CD4-positive, CD25-positive, alpha-beta regulatory T cell (primary cell): ENCODE data around the gene SERAC1. TPM values are rescaled to one million over a fixed set of nuclear protein-coding genes. Genes with fewer than 3 reads are reported as not detected.
"Not testable (repeated sequence)": the region's sequence is repeated elsewhere in the genome, so short reads cannot be mapped to it uniquely, and the experiment has no call there.

Source experiments
- ATAC-seq, 2 donors: fragments of 150-1000 bp; cut with Tn5 transposase; one replicate each; pipeline ENCODE4 v1.10.0; 2021; ENCODE audit warnings: low read depth in 2 of 2, moderate number of reproducible peaks in 2 of 2, moderate library complexity in 1 of 2
- DNase-seq, 3 donors: peaks; one replicate each; pipeline versions ENCODE4 v3.0.0 to v3.0.0-alpha.2; 2012 to 2022; ENCODE audit warnings: mixed read lengths in 1 of 3
- H3K27ac ChIP-seq: one replicate; pipeline ENCODE4 v1.7.0; 2013; ENCODE audit warnings: mild to moderate bottlenecking, low read length; ENCODE audit not compliant: insufficient read depth, poor library complexity, severe bottlenecking
- H3K27me3 ChIP-seq: one replicate; pipeline ENCODE4 v1.7.0; 2013; ENCODE audit warnings: low read length; ENCODE audit not compliant: control insufficient read depth, insufficient read depth
- H3K36me3 ChIP-seq: one replicate; pipeline ENCODE4 v1.7.0; 2013; ENCODE audit warnings: mild to moderate bottlenecking, low read length, moderate library complexity; ENCODE audit not compliant: control insufficient read depth, insufficient read depth
- H3K4me1 ChIP-seq: 2 replicates; pipeline ENCODE4 v1.7.0; 2013; ENCODE audit warnings: mild to moderate bottlenecking, low read length; ENCODE audit not compliant: insufficient read depth, control insufficient read depth, poor library complexity, severe bottlenecking
- H3K4me3 ChIP-seq: one replicate; pipeline ENCODE4 v1.7.0; 2013; ENCODE audit warnings: low read depth, mild to moderate bottlenecking, low read length, moderate library complexity
- H3K9me3 ChIP-seq, 2 experiments: 1 replicate in 1 of 2; 2 replicates in 1 of 2; pipeline ENCODE4 v1.7.0; 2013; ENCODE audit warnings: low read length in 2 of 2, mild to moderate bottlenecking in 1 of 2, moderate library complexity in 1 of 2; ENCODE audit not compliant: control insufficient read depth in 2 of 2
- H3K27ac Mint-ChIP-seq, 3 donors: one replicate each; pipeline ENCODE4 v1.8.0; 2020 to 2022; ENCODE audit warnings: mild to moderate bottlenecking in 3 of 3, mixed read lengths in 3 of 3, moderate library complexity in 2 of 3
- H3K27me3 Mint-ChIP-seq: one replicate; pipeline ENCODE4 v1.8.0; 2022; ENCODE audit warnings: mild to moderate bottlenecking, mixed read lengths
- H3K36me3 Mint-ChIP-seq: one replicate; pipeline ENCODE4 v1.8.0; 2020; ENCODE audit warnings: mixed read lengths
- H3K4me1 Mint-ChIP-seq, 4 donors: one replicate each; pipeline ENCODE4 v1.8.0; 2020 to 2022; ENCODE audit warnings: mixed read lengths in 4 of 4, mild to moderate bottlenecking in 1 of 4
- H3K4me3 Mint-ChIP-seq, 4 donors: one replicate each; pipeline ENCODE4 v1.8.0; 2020 to 2022; ENCODE audit warnings: mild to moderate bottlenecking in 4 of 4, mixed read lengths in 4 of 4, moderate library complexity in 3 of 4
- H3K9me3 Mint-ChIP-seq, 7 donors: one replicate each; pipeline ENCODE4 v1.8.0; 2020 to 2022; ENCODE audit warnings: mixed read lengths in 7 of 7, mild to moderate bottlenecking in 3 of 7, moderate library complexity in 2 of 7
- polyA plus RNA-seq, 4 donors: library from polyadenylated mRNA; unstranded; fragments of 300-500 nt; fragmentation: Illumina TruSeq; gene quantifications; one replicate each; pipeline ENCODE4 v1.2.3, GENCODE V29; 2021
- total RNA-seq: library from RNA; stranded (reverse); gene quantifications from one replicate; pipeline ENCODE4 v1.2.3, GENCODE V29; 2022

The SERAC1 gene
- total RNA-seq (4.8 TPM), polyA plus RNA-seq (1 to 10 TPM; 1.3 to 4.3 (median 2.3) TPM)

GRCh38 chr6:158168040-158168289 lies at the start of gene SERAC1:
Gene SERAC1 (minus strand): TSS chr6:158168262. CDS start chr6:158158363, 9,899 bp downstream.
- H3K27me3 Mint-ChIP-seq: no peaks in the 10 kb centered on the region
- Histone ChIP-seq H3K36me3 (peaks cover 2% of the 10 kb centered on the region), H3K4me1 (peaks cover 8% of the 10 kb centered on the region), H3K4me3 (peak within 1 kb of the TSS; percentile 95), H3K9me3 (no peaks in the 10 kb centered on the region), H3K27ac (peak within 1 kb of the TSS; percentile 95), H3K27me3 (no peaks in the 10 kb centered on the region)
- H3K4me3 Mint-ChIP-seq: peak within 1 kb of the TSS; percentile 93 to 96 (median 94)
- H3K9me3 Mint-ChIP-seq: peaks cover 0 to 2% (median 0%) of the 10 kb centered on the region in 7 donors
- no peak for DNase-seq
- H3K27ac Mint-ChIP-seq: peak within 1 kb of the TSS; percentile 97 to 98 (median 98)
- peaks cover 4 to 49% (median 33%) of the 10 kb centered on the region in 4 donors for H3K4me1 Mint-ChIP-seq
- H3K36me3 Mint-ChIP-seq: peaks cover 16% of the 10 kb centered on the region
- ATAC-seq: peak in 1 of 2 donors; percentile 19

DNA sequence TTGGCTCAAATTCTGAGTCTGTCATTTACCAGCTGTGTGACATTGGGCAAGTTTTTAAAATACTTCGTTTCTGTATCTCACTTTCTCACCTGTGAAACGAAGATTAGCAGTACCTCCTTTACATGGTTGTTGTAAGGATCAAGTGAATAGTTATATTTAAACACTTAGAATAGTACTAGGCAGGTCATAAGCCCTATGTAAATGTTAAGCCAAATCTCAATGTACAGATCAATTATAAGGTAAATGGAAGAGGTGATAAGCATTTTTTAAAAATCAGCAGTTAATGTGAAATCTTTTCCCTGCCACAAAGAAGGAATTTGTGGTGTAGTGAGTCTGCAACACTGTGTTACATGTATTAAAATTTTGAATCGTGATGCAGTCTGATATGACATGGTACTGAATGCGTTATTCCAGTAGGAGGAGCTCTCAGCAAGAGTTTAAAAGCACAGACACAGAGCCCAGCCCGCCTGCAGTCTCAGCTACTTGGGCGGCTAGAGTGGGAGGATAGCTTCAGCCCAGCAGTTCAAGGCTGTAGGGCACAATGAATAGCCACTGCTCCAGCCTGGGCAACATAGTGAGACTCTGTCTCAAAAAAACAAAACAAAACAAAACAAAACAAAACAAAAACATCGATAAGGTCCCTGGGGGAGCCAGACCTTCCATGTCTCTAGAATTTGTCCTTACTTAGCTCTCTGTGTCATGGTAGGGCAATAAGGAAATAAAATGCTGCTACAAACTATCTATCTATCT lies 46.0 kb upstream of the SERAC1 start:
- Mint-ChIP-seq H3K4me1 (peaks cover 0 to 12% (median 0%) of the 10 kb centered on the region in 4 donors), H3K9me3 (no peaks in the 10 kb centered on the region), H3K4me3 (no peak overlapping the region), H3K27ac (peak overlapping the region in 1 of 3 donors; percentile 48), H3K27me3 (no peaks in the 10 kb centered on the region), H3K36me3 (no peaks in the 10 kb centered on the region)
- H3K4me3 ChIP-seq: no peak overlapping the region
- no peaks in the 10 kb centered on the region for H3K9me3 ChIP-seq
- H3K27ac ChIP-seq: no peak overlapping the region
- H3K36me3 ChIP-seq: no peaks in the 10 kb centered on the region
- ATAC-seq (peak; percentile 93 to 96), DNase-seq (peak; percentile 11 to 86 (median 65))
- H3K27me3 ChIP-seq: no peaks in the 10 kb centered on the region
- H3K4me1 ChIP-seq: no peaks in the 10 kb centered on the region

- Histone ChIP-seq H3K27me3 (no peaks in the 10 kb centered on the region), H3K9me3 (no peaks in the 10 kb centered on the region), H3K36me3 (no peaks in the 10 kb centered on the region), H3K27ac (no peak overlapping the region), H3K4me3 (no peak overlapping the region), H3K4me1 (peaks cover 13% of the 10 kb centered on the region)
- Mint-ChIP-seq H3K4me3 (no peak overlapping the region), H3K27me3 (no peaks in the 10 kb centered on the region), H3K36me3 (no peaks in the 10 kb centered on the region), H3K27ac (no peak overlapping the region), H3K4me1 (peaks cover 10 to 33% (median 14%) of the 10 kb centered on the region in 4 donors), H3K9me3 (no peaks in the 10 kb centered on the region)
- DNase-seq (peak in 1 of 3 donors; percentile 73), ATAC-seq (no peak)
Measured at GRCh38 chr6:158211273-158212055, 43.4 kb upstream of the SERAC1 start.

DNA sequence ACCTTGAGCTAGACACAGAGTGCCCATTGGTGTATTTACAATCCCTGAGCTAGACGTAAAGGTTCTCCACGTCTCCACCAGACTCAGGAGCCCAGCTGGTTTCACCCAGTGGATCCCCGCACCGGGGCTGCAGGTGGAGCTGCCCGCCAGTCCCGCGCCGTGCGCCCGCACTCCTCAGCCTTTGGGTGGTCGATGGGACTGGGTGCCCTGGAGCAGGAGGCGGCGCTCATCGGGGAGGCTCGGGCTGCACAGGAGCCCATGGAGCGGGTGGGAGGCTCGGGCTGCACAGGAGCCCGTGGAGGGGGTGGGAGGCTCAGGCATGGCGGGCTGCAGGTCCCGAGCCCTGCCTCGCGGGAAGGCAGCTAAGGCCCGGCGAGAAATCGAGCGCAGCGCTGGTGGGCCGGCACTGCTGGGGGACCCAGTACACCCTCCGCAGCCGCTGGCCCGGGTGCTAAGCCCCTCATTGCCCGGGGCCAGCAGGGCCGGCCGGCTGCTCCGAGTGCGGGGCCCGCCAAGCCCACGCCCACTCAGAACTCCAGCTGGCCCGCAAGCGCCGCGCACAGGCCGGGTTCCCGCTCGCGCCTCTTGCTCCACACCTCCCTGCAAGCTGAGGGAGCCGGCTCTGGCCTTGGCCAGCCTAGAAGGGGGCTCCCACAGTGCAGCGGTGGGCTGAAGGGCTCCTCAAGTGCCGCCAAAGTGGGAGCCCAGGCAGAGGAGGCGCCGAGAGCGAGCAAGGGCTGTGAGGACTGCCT lies 41.7 kb upstream of the SERAC1 start:
- H3K27ac ChIP-seq, H3K4me3 Mint-ChIP-seq, H3K9me3 Mint-ChIP-seq, H3K36me3 ChIP-seq, DNase-seq, H3K9me3 ChIP-seq, ATAC-seq, H3K27ac Mint-ChIP-seq, H3K27me3 ChIP-seq, H3K27me3 Mint-ChIP-seq, H3K36me3 Mint-ChIP-seq, H3K4me3 ChIP-seq: not testable (repeated sequence)
- H3K4me1 ChIP-seq: peaks cover 13% of the 10 kb centered on the region
- H3K4me1 Mint-ChIP-seq: peaks cover 10 to 33% (median 14%) of the 10 kb centered on the region in 4 donors

DNA sequence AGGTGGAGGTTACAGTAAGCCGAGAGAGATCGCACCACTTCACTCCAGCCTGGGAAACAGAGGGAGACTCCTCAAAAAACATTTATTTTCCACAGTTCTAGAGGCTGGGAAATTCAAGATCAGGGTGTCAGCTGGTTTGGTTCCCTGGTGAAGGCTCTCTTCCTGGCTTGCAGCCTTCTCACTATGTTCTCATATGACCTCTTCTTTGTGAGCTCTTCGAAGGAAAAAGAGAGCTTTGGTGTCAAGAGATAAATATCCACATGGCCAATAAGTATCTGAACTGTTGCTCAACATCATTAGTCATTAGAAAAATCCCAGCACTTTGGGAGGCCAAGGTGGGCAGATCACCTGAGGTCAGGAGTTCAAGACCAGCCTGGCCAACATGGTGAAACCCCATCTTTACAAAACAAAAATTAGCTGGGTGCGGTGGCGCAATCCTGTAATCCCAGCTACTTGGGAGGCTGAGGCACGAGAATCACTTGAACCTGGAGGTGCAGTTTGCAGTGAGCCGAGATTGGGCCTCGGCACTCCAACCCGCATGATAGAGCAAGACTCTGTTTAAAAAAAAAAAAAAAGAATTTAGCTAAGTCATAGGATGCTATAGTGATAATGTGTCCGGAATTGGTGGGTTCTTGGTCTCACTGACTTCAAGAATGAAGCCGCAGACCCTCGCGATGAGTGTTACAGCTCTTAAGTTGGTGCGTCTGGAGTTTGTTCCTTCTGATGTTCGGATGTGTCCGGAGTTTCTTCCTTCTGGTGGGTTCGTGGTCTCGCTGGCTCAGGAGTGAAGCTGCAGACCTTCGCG lies 40.4 kb upstream of the SERAC1 start:
- H3K4me1 Mint-ChIP-seq: peaks cover 10 to 25% (median 14%) of the 10 kb centered on the region in 4 donors
- not testable (repeated sequence) for H3K27me3 ChIP-seq, H3K36me3 Mint-ChIP-seq, H3K27me3 Mint-ChIP-seq, H3K27ac ChIP-seq, H3K9me3 Mint-ChIP-seq, H3K9me3 ChIP-seq, H3K36me3 ChIP-seq, H3K4me3 ChIP-seq, ATAC-seq, H3K4me3 Mint-ChIP-seq
- H3K4me1 ChIP-seq: peaks cover 13% of the 10 kb centered on the region
- peak overlapping the region; percentile 2 to 94 (median 11) for H3K27ac Mint-ChIP-seq
- peak in 1 of 3 donors; percentile 16 for DNase-seq

GRCh38 chr6:158207422-158207788 lies 39.3 kb upstream of the SERAC1 start:
- no peaks in the 10 kb centered on the region for H3K9me3 Mint-ChIP-seq

More at GRCh38 chr6:158207422-158207788, 39.3 kb upstream of the SERAC1 start:
- Histone ChIP-seq H3K27ac (no peak overlapping the region), H3K4me1 (peaks cover 13% of the 10 kb centered on the region), H3K9me3 (no peaks in the 10 kb centered on the region), H3K36me3 (no peaks in the 10 kb centered on the region), H3K27me3 (no peaks in the 10 kb centered on the region), H3K4me3 (peak overlapping the region; percentile 68)
- Mint-ChIP-seq H3K4me3 (peak overlapping the region in 1 of 4 donors; percentile 15), H3K27me3 (no peaks in the 10 kb centered on the region), H3K27ac (peak overlapping the region; percentile 2 to 94 (median 33)), H3K36me3 (no peaks in the 10 kb centered on the region), H3K4me1 (peaks cover 10 to 25% (median 14%) of the 10 kb centered on the region in 4 donors)
- peak; percentile 73 to 76 for ATAC-seq
- peak in 1 of 3 donors; percentile 90 for DNase-seq
